HT1080 (cell line): Measurements from ENCODE around the gene WASHC4. TPM values are rescaled to one million over a fixed set of nuclear protein-coding genes. Genes with fewer than 3 reads are reported as not detected.
"Not testable (repeated sequence)": the region's sequence is repeated elsewhere in the genome, so short reads cannot be mapped to it uniquely, and the experiment has no call there.

Experiments
- DNase-seq: peaks from one replicate; pipeline ENCODE4 v3.0.0-alpha.2; 2015; ENCODE audit warnings: low read depth
- total RNA-seq: library from RNA; depleted of rRNA; stranded (reverse); fragments of >200 nt; shearing (Covaris generic); gene quantifications from 2 replicates; pipeline ENCODE4 v1.2.3, GENCODE V29; 2014

The WASHC4 gene
- total RNA-seq, 1 experiment from 2014 or later: 37.4 TPM

- DNase-seq: no peak
Observed at GRCh38 chr12:105158876-105159275, 51.3 kb downstream of the WASHC4 start.

GRCh38 chr12:105162174-105162573, 54.6 kb downstream of the WASHC4 start:
- no peak for DNase-seq

- DNase-seq: no peak
Observed at GRCh38 chr12:105164068-105164467, 56.5 kb downstream of the WASHC4 start.

- DNase-seq: no peak
Observed at GRCh38 chr12:105166736-105167135, 59.2 kb downstream of the WASHC4 start.

GRCh38 chr12:105167346-105167745, 59.8 kb downstream of the WASHC4 start:
- no peak for DNase-seq

- DNase-seq: no peak
Observed at GRCh38 chr12:105168006-105168405, 60.5 kb downstream of the WASHC4 start.

GRCh38 chr12:105170139-105170538, 62.6 kb downstream of the WASHC4 start:
- no peak for DNase-seq

GRCh38 chr12:105171691-105172436, 64.3 kb downstream of the WASHC4 start:
- DNase-seq: no peak

GRCh38 chr12:105175397-105175990, 68.0 kb downstream of the WASHC4 start:
- no peak for DNase-seq

GRCh38 chr12:105177208-105177607, 69.7 kb downstream of the WASHC4 start:
- no peak for DNase-seq

- DNase-seq: not testable (repeated sequence)
Observed at GRCh38 chr12:105179114-105179513, 71.6 kb downstream of the WASHC4 start.

- DNase-seq: not testable (repeated sequence)
Observed at GRCh38 chr12:105183406-105183805, 75.9 kb downstream of the WASHC4 start.

- not testable (repeated sequence) for DNase-seq
Observed at GRCh38 chr12:105183976-105184375, 76.4 kb downstream of the WASHC4 start.

- DNase-seq: no peak
Observed at GRCh38 chr12:105189293-105189692, 81.8 kb downstream of the WASHC4 start.

- DNase-seq: no peak
Observed at GRCh38 chr12:105190530-105190929, 83.0 kb downstream of the WASHC4 start.

- DNase-seq: no peak
Observed at GRCh38 chr12:105192624-105193225, 85.2 kb downstream of the WASHC4 start.

- no peak for DNase-seq
Observed at GRCh38 chr12:105194947-105195346, 87.4 kb downstream of the WASHC4 start.

- DNase-seq: no peak
Observed at GRCh38 chr12:105196090-105196489, 88.6 kb downstream of the WASHC4 start.

GRCh38 chr12:105198961-105199360, 91.4 kb downstream of the WASHC4 start:
- DNase-seq: no peak

- DNase-seq: no peak
Observed at GRCh38 chr12:105200385-105200784, 92.9 kb downstream of the WASHC4 start.

GRCh38 chr12:105201299-105201698, 93.8 kb downstream of the WASHC4 start:
- DNase-seq: no peak

GRCh38 chr12:105202202-105202601, 94.7 kb downstream of the WASHC4 start:
- no peak for DNase-seq

- DNase-seq: no peak
Observed at GRCh38 chr12:105204127-105204526, 96.6 kb downstream of the WASHC4 start.
